ENCODE measurements around the gene WDR90. TPM values are rescaled to one million over a fixed set of nuclear protein-coding genes. Genes with fewer than 3 reads are reported as not detected.

Gene WDR90
- total RNA-seq, 1 donor from 2014 or later = 9.3 TPM

DNA sequence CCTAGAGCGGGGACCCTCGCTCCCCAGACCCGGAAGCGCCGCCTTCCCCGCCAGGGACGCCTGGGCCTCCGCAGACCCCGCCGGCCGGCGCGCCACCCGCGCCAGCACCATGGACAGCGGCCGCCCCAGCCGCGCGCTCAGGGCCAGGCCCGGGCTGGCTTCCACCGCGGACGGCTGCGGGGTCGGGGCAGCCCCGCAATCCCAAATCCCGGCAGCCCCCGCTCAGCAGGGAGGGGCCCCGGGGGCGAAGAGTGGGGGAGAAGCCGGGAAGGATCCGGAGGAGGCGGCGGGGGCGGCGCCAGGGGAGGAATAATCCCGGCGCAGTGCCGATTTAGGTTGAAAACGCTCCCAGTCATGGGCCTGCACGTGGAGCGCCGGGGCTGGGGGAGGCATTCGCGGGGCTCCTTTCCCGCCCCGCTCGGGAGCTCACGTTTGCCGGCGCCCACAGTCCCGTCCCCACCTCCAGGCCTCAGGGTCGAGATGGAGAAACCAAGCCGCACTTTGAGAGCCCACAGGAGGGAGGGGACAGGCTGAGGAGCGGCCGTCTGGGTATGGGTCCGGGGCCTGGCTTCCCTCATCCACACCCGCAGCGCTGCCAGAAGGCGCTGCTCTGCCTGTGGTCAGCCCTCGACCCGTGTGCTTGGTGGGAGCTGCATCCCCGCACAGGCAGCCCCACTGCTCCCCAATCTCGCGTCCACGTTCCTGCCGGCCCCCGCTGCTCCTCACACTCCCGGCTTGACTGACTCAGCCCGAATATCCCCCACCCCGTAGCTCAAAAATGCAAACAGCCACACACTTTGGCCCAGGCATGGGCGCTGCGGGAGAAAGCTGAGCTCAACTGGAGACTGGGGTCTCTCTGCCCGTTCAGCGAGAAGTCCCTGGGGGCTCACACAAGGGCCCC, 51.8 kb downstream of the WDR90 start:
- no peaks in the 10 kb centered on the region for H3K36me3 ChIP-seq
- no peak overlapping the region for H2AFZ ChIP-seq (replicated peaks)
- Mint-ChIP-seq H3K27me3 (ENCODE audit: insufficient read depth, low read depth) (peaks cover 48% of the 10 kb centered on the region), H3K4me1 (no peaks in the 10 kb centered on the region), H3K4me3 (no peak overlapping the region), H3K27ac (no peak overlapping the region), H3K9me3 (no peaks in the 10 kb centered on the region), H3K36me3 (no peaks in the 10 kb centered on the region)
- H3K4me3 ChIP-seq = no peak overlapping the region
- DNase-seq (ENCODE audit: low spot score) = peak; percentile 90
- TF ChIP-seq EZH2 (IDR thresholded peaks at IDR 0.05) (peak; percentile 96), EZH2phosphoT487 (IDR thresholded peaks at IDR 0.05) (peak; percentile 97)
- TF ChIP-seq, protein P1, sequence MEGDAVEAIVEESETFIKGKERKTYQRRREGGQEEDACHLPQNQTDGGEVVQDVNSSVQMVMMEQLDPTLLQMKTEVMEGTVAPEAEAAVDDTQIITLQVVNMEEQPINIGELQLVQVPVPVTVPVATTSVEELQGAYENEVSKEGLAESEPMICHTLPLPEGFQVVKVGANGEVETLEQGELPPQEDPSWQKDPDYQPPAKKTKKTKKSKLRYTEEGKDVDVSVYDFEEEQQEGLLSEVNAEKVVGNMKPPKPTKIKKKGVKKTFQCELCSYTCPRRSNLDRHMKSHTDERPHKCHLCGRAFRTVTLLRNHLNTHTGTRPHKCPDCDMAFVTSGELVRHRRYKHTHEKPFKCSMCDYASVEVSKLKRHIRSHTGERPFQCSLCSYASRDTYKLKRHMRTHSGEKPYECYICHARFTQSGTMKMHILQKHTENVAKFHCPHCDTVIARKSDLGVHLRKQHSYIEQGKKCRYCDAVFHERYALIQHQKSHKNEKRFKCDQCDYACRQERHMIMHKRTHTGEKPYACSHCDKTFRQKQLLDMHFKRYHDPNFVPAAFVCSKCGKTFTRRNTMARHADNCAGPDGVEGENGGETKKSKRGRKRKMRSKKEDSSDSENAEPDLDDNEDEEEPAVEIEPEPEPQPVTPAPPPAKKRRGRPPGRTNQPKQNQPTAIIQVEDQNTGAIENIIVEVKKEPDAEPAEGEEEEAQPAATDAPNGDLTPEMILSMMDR (IDR thresholded peaks at IDR 0.05) = no peak
- H3K79me2 ChIP-seq (ENCODE audit: low read depth) = no peaks in the 10 kb centered on the region
- H3K4me2 ChIP-seq = no peak overlapping the region
- no peak overlapping the region for H3K27ac ChIP-seq
- no peaks in the 10 kb centered on the region for H3K4me1 ChIP-seq
- H4K20me1 ChIP-seq (ENCODE audit: low read depth) = peaks cover 62% of the 10 kb centered on the region
- H3K9me3 ChIP-seq (ENCODE audit: low read depth) = no peaks in the 10 kb centered on the region
- peaks cover 100% of the 10 kb centered on the region for H3K27me3 ChIP-seq
- peaks cover 4% of the 10 kb centered on the region for H3F3A ChIP-seq (ENCODE audit: low read depth)
- H3K9ac ChIP-seq = no peak overlapping the region

GRCh38 chr16:702341-702740, 53.2 kb downstream of the WDR90 start:
- Histone ChIP-seq H2AFZ (replicated peaks) (no peak overlapping the region), H3K4me2 (no peak overlapping the region), H3K9me3 (ENCODE audit: low read depth) (no peaks in the 10 kb centered on the region), H3K4me3 (no peak overlapping the region), H3K27me3 (peaks cover 100% of the 10 kb centered on the region), H3K27ac (no peak overlapping the region), H3K36me3 (no peaks in the 10 kb centered on the region), H3K9ac (no peak overlapping the region), H4K20me1 (ENCODE audit: low read depth) (peaks cover 75% of the 10 kb centered on the region), H3K4me1 (no peaks in the 10 kb centered on the region), H3F3A (ENCODE audit: low read depth) (peaks cover 13% of the 10 kb centered on the region), H3K79me2 (ENCODE audit: low read depth) (no peaks in the 10 kb centered on the region)
- no peaks in the 10 kb centered on the region for H3K36me3 Mint-ChIP-seq
- no peaks in the 10 kb centered on the region for H3K9me3 Mint-ChIP-seq
- H3K27me3 Mint-ChIP-seq (ENCODE audit: insufficient read depth, low read depth) = peaks cover 48% of the 10 kb centered on the region
- H3K27ac Mint-ChIP-seq = no peak overlapping the region
- H3K4me1 Mint-ChIP-seq = no peaks in the 10 kb centered on the region
- TF ChIP-seq EZH2phosphoT487 (IDR thresholded peaks at IDR 0.05) (no peak), EZH2 (IDR thresholded peaks at IDR 0.05) (no peak)
- TF ChIP-seq, protein P1 (IDR thresholded peaks at IDR 0.05) = no peak
- DNase-seq (ENCODE audit: low spot score) = no peak
- peak overlapping the region; percentile 44 for H3K4me3 Mint-ChIP-seq

- H3K27me3 ChIP-seq = peaks cover 100% of the 10 kb centered on the region
- H3F3A ChIP-seq (ENCODE audit: low read depth) = peaks cover 13% of the 10 kb centered on the region
- Mint-ChIP-seq H3K27ac (no peak overlapping the region), H3K36me3 (no peaks in the 10 kb centered on the region), H3K4me1 (peaks cover 3% of the 10 kb centered on the region), H3K27me3 (ENCODE audit: insufficient read depth, low read depth) (peaks cover 57% of the 10 kb centered on the region), H3K4me3 (no peak overlapping the region), H3K9me3 (no peaks in the 10 kb centered on the region)
- H3K4me3 ChIP-seq = no peak overlapping the region
- no peaks in the 10 kb centered on the region for H3K79me2 ChIP-seq (ENCODE audit: low read depth)
- no peaks in the 10 kb centered on the region for H3K9me3 ChIP-seq (ENCODE audit: low read depth)
- no peak overlapping the region for H3K4me2 ChIP-seq
- H3K36me3 ChIP-seq = no peaks in the 10 kb centered on the region
- H3K4me1 ChIP-seq = no peaks in the 10 kb centered on the region
- DNase-seq (ENCODE audit: low spot score) = no peak
- no peak overlapping the region for H2AFZ ChIP-seq (replicated peaks)
- no peak overlapping the region for H3K9ac ChIP-seq
- no peak overlapping the region for H3K27ac ChIP-seq
- TF ChIP-seq EZH2phosphoT487 (IDR thresholded peaks at IDR 0.05) (no peak), EZH2 (IDR thresholded peaks at IDR 0.05) (no peak)
- TF ChIP-seq, protein P1 (IDR thresholded peaks at IDR 0.05) = no peak
- H4K20me1 ChIP-seq (ENCODE audit: low read depth) = peaks cover 75% of the 10 kb centered on the region
These were observed 54.2 kb downstream of the WDR90 start for GRCh38 chr16:703406-703805.
